DND-41 (cell line): ENCODE results near the gene INHBA.

Source experiments
- CTCF ChIP-seq: IDR thresholded peaks from 2 replicates; pipeline ENCODE4 v1.5.1; 2012; ENCODE audit warnings: borderline replicate concordance, low read length, moderate library complexity, mild to moderate bottlenecking; ENCODE audit not compliant: poor library complexity, severe bottlenecking; ENCODE audit errors: extremely low read depth
- EZH2 ChIP-seq: IDR thresholded peaks from 3 replicates; pipeline ENCODE4 v1.6.1; 2012; ENCODE audit warnings: borderline replicate concordance, low read depth, mild to moderate bottlenecking, moderate library complexity, low read length, inconsistent platforms; ENCODE audit not compliant: severe bottlenecking

- TF ChIP-seq CTCF (no peak), EZH2 (no peak)
Measured at GRCh38 chr7:41710838-41711237, 7.9 kb upstream of the INHBA start.
